ENCODE data around the gene TMEM25.
A peak's percentile ranks its signal among the peaks of the same experiment; 100 is the strongest.

The TMEM25 gene

DNA sequence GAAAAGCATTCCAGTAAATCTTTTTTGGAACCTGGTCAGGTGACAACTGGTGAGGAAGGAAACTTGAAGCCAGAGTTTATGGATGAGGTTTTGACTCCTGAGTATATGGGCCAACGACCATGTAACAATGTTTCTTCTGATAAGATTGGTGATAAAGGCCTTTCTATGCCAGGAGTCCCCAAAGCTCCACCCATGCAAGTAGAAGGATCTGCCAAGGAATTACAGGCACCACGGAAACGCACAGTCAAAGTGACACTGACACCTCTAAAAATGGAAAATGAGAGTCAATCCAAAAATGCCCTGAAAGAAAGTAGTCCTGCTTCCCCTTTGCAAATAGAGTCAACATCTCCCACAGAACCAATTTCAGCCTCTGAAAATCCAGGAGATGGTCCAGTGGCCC, 27.8 kb upstream of the TMEM25 start:
- no peak overlapping the region for H3K4me3 ChIP-seq (ENCODE audit: low read depth, low read length)
- no peak for DNase-seq (ENCODE audit: low read depth)
- TF ChIP-seq, protein P1, sequence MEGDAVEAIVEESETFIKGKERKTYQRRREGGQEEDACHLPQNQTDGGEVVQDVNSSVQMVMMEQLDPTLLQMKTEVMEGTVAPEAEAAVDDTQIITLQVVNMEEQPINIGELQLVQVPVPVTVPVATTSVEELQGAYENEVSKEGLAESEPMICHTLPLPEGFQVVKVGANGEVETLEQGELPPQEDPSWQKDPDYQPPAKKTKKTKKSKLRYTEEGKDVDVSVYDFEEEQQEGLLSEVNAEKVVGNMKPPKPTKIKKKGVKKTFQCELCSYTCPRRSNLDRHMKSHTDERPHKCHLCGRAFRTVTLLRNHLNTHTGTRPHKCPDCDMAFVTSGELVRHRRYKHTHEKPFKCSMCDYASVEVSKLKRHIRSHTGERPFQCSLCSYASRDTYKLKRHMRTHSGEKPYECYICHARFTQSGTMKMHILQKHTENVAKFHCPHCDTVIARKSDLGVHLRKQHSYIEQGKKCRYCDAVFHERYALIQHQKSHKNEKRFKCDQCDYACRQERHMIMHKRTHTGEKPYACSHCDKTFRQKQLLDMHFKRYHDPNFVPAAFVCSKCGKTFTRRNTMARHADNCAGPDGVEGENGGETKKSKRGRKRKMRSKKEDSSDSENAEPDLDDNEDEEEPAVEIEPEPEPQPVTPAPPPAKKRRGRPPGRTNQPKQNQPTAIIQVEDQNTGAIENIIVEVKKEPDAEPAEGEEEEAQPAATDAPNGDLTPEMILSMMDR (conservative IDR thresholded peaks at IDR 0.05; ENCODE audit: low read depth, low read length): no peak

DNA sequence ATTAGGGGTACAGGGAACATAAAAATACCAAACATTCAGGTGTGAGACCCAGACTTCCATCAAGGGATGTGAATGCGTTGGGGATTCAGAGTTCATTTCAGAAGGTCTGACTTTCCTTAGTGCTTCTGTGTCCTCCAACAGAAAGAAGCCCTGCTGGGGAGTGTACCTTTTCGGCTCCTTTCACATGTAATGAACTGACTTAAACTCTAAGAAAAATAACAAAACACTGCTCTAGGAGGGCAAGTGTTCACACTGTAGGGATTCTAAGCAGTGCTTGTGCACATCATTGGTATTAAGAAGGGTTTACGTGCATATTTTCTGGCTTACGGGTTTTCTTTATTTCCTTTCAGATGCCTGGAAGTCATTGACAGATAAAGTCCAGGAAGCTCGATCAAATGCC, 19.4 kb upstream of the TMEM25 start:
- DNase-seq (ENCODE audit: low read depth): no peak
- TF ChIP-seq, protein P1 (conservative IDR thresholded peaks at IDR 0.05; ENCODE audit: low read depth, low read length): no peak
- H3K4me3 ChIP-seq (ENCODE audit: low read depth, low read length): no peak overlapping the region

DNA sequence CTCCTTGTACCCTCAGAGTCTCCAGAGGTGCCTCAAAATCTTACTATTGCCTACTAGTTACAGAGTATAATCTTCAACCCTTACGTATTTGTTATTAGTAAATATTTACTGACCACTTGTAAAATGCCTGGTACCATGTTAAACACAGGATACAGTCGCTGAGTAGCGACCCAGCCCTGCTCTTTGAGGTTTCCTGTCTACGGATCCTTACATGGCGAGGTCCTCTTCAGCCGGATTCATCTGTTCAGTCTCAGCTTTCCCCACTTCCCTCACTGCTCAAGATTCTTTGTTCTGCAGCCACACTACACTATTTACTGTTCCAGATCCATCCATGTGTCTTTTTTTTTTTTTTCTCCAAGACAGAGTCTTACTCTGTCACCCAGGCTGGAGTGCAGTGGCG, 16.9 kb upstream of the TMEM25 start:
- TF ChIP-seq, protein P1 (conservative IDR thresholded peaks at IDR 0.05; ENCODE audit: low read depth, low read length): no peak
- no peak for DNase-seq (ENCODE audit: low read depth)
- no peak overlapping the region for H3K4me3 ChIP-seq (ENCODE audit: low read depth, low read length)

DNA sequence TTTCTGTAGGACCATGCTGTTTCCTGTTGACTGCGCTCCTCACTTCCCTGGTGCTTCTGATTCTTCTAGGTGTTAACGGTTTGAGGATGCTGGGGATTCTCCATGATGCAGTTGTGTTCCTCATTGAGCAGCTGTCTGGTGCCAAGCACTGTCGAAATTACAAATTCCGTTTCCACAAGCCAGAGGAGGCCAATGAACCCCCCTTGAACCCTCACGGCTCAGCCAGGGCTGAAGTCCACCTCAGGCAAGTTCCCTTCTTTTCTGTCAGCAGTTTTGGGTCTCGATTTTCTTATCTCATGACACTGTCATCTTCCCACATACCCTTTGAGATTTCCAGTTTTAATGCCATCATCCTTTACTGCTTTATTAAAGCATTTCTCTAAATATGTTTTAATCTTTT, 11.4 kb upstream of the TMEM25 start:
- TF ChIP-seq, protein P1 (conservative IDR thresholded peaks at IDR 0.05; ENCODE audit: low read depth, low read length): no peak
- DNase-seq (ENCODE audit: low read depth): no peak

DNA sequence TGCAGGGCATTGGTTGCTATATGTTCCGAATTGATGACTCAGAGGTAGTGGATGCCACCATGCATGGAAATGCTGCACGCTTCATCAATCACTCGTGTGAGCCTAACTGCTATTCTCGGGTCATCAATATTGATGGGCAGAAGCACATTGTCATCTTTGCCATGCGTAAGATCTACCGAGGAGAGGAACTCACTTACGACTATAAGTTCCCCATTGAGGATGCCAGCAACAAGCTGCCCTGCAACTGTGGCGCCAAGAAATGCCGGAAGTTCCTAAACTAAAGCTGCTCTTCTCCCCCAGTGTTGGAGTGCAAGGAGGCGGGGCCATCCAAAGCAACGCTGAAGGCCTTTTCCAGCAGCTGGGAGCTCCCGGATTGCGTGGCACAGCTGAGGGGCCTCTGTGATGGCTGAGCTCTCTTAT, 9.1 kb upstream of the TMEM25 start:
- DNase-seq (ENCODE audit: low read depth): no peak
- no peak overlapping the region for H3K4me3 ChIP-seq (ENCODE audit: low read depth, low read length)
- TF ChIP-seq, protein P1 (conservative IDR thresholded peaks at IDR 0.05; ENCODE audit: low read depth, low read length): no peak

More for the DNA sequence above, 11.4 kb upstream of the TMEM25 start:
- no peak overlapping the region for H3K4me3 ChIP-seq (ENCODE audit: low read depth, low read length)

DNA sequence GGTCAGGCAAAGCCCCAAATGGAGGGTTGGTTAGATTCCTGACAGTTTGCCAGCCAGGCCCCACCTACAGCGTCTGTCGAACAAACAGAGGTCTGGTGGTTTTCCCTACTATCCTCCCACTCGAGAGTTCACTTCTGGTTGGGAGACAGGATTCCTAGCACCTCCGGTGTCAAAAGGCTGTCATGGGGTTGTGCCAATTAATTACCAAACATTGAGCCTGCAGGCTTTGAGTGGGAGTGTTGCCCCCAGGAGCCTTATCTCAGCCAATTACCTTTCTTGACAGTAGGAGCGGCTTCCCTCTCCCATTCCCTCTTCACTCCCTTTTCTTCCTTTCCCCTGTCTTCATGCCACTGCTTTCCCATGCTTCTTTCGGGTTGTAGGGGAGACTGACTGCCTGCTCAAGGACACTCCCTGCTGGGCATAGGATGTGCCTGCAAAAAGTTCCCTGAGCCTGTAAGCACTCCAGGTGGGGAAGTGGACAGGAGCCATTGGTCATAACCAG, 8.4 kb upstream of the TMEM25 start:
- peak; percentile 66 for DNase-seq (ENCODE audit: low read depth)
- TF ChIP-seq, protein P1 (conservative IDR thresholded peaks at IDR 0.05; ENCODE audit: low read depth, low read length): peak; percentile 73
- no peak overlapping the region for H3K4me3 ChIP-seq (ENCODE audit: low read depth, low read length)

DNA sequence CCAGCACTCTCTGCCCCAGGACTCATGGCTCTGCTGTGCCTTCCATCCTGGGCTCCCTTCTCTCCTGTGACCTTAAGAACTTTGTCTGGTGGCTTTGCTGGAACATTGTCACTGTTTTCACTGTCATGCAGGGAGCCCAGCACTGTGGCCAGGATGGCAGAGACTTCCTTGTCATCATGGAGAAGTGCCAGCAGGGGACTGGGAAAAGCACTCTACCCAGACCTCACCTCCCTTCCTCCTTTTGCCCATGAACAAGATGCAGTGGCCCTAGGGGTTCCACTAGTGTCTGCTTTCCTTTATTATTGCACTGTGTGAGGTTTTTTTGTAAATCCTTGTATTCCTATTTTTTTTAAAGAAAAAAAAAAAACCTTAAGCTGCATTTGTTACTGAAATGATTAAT, 6.6 kb upstream of the TMEM25 start:
- TF ChIP-seq, protein P1 (conservative IDR thresholded peaks at IDR 0.05; ENCODE audit: low read depth, low read length): peak; percentile 4
- no peak for DNase-seq (ENCODE audit: low read depth)
- no peak overlapping the region for H3K4me3 ChIP-seq (ENCODE audit: low read depth, low read length)
